Measurements from ENCODE around the gene FBXW9.
"Not testable (repeated sequence)": the region's sequence is repeated elsewhere in the genome, so short reads cannot be mapped to it uniquely, and the experiment has no call there.

Gene FBXW9

GRCh38 chr19:12713304-12713703, 16.9 kb upstream of the FBXW9 start:
- DNase-seq = not testable (repeated sequence)

GRCh38 chr19:12712077-12712476, 15.6 kb upstream of the FBXW9 start:
- DNase-seq = not testable (repeated sequence)

DNA sequence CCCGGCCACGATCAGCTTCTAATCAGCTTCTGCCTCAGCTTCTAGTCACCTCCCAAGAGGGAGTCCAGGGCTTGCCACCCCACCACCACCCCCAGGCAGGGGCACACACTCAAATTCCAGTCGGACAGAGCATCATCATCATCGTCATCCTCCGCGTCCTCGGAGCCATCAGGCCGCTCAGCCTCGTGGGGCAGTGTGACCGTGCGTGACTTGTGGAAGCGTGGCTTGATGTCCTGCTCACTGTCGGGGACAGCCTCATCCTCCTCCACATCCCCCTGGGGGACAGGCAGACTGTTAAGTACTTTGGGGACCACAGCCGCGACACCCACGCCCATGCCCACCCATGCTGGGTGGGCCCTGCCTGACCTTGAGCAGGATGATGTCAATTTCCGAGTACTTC, 14.8 kb upstream of the FBXW9 start:
- no peak for DNase-seq

DNA sequence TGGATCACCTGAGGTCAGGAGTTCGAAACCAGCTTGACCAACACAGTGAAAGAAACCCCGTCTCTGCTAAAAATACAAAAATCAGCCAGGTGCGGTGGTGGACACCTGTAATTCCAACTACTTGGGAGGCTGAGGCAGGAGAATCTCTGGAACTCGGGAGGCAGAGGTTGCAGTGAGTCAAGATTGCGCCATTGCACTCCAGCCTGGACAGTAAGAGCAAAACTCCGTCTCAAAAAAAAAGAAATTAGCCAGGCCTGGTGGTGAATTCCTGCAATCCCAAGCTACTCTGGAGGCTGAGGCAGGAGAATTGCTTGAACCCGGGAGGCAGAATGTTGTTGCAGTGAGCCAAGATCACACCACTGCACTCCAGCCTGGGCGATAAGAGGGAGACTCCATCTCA, 12.2 kb upstream of the FBXW9 start:
- DNase-seq = no peak

DNA sequence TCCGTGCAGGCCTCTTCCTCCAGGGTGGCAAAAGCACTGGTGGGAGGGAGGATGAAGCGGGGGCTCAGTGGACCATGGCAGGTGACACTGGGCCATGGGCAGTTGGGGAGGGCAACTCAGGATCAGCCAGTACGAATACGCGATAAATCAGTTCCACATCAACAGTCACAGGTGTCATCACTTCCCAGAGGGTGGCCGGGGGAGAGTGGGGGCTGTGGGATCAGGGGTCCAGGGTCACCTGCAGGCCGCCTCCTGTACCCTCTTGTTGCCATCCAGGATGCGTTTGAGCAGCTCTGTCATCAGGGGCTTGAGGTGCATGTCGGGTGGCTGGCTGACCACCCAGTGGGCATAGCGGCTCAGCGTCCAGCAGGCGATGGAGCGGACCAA, 9.9 kb upstream of the FBXW9 start:
- DNase-seq = no peak

DNA sequence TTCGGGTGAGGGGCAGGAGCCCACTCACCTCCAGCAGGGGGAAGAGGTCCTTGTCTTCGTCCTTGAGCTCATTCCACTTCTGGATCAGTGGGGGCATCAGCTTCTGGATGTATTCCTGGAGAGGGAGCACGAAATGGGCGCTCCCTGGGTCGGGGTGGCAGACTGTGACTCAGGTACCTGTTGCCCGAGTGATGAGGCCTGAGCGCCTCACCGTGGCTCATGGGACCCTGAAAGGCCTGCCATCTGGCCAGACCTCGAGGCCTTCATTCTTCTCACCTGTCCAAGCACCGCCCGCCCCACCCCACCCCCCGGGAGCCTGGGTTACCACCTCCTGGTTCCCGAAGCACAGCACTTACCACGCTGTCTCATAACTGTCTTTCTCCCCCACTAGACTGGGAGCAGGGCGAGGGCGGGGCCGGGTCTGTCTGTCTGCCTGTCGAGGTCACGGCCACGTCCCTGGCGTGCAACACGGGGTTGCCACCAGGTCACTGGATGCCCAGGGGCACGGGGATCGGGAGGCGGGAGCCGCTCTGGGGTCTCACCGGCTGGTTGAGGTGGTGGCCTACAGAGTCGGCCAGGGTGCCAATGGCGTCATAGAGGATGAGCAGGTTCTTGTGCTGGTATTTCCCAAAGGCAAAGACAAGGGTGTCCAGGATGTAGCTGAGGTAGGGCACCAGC, 9.4 kb upstream of the FBXW9 start:
- no peak for DNase-seq

DNA sequence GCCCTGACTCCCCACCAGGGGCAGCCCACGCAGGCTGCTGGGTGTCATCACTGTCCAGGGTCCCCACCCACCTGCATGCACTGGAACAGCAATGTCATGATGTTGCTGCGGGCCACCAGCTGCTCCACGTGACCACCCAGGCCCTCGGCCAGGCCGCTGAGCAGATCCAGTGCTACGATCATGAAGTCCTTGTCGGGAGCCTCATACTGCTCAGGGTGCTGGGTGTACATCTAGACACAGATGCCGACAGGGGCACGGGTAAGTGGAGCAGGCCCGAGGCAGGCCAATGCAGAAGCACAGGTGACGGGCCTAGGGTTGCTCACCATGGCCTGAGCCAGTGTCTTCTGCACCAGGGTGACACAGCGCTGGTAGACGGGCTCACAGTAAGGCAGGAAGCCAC, 8.7 kb upstream of the FBXW9 start:
- no peak for DNase-seq

GRCh38 chr19:12703046-12703445, 6.6 kb upstream of the FBXW9 start:
- peak; percentile 11 for DNase-seq

DNA sequence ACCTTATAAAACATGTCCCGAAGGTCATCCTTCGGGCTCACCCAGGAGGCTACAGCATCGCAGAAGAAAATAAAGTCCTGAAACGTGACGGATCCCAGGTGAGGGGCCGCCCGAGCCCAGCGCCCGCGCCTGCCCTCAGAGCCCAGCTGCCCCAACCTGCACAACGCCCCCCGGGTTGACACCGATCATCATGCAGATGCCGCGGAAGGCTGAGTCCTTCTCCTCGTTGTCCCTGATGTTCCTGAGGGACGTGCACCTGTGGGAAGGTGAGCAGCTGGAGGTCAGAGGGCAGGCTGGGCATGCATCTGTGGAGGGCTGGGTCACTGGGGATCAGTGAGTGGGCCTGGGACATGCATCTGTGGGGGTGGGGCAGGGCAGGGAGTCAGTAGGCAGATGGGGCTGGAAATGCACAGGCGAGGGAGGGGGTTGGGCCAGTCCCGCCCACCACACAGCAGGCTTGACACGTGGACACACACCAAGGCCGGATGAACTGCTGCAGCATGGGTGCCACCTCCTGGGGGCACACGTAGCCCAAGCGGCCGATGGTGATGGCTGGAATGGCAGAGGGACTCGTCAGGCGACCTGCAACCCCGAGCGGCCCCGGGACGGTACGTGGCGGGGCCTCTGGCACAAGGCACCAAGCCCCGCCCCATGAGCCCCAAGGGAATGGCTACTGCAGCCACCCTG, 5.3 kb upstream of the FBXW9 start:
- DNase-seq = no peak

GRCh38 chr19:12698138-12698537, 1.7 kb upstream of the FBXW9 start:
- no peak for DNase-seq

DNA sequence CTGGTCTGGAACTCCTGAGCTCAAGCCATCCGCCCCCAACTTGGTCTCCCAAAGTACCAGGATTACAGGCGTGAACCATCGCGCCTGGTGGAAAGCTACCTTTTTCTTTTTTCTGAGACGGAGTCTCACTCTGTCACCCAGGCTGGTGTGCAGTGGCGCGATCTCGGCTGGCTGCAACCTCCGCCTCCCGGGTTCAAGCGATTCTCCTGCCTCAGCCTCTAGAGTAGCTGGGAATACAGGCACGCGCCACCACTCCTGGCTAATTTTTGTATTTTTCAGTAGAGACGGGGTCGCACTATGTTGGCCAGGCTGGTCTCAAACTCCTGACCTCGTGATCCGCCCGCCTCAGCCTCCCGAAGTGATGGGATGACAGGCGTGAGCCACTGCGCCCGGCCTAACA, 994 bp upstream of the FBXW9 start:
- not testable (repeated sequence) for DNase-seq

DNA sequence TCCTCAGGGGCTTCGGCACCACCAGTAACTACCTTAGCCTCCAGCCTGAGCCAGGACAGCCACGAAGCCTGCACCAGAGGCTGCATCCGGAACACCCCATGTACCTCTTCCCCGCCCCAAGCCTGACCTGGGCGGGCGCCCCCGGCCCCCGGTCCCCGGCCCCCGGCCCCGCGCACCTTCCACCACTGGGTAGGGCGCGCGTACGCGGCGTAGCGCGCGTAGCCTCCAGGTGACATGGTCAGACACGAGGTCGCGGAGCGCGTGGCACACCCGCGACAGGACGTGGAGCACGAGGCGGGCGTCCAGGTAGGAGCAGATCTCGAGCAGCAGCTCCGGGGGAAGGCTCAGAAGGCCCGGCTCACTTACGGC, 450 bp downstream of the FBXW9 start:
- no peak for DNase-seq

- no peak for DNase-seq
Observed at GRCh38 chr19:12695514-12695913, 917 bp downstream of the FBXW9 start.

GRCh38 chr19:12695096-12695495, 1.3 kb downstream of the FBXW9 start:
- no peak for DNase-seq

- DNase-seq = no peak
Observed at GRCh38 chr19:12694641-12695040, 1.8 kb downstream of the FBXW9 start.

GRCh38 chr19:12692960-12693359, 3.5 kb downstream of the FBXW9 start:
- DNase-seq = no peak

GRCh38 chr19:12689581-12690216, 6.7 kb downstream of the FBXW9 start:
- no peak for DNase-seq

DNA sequence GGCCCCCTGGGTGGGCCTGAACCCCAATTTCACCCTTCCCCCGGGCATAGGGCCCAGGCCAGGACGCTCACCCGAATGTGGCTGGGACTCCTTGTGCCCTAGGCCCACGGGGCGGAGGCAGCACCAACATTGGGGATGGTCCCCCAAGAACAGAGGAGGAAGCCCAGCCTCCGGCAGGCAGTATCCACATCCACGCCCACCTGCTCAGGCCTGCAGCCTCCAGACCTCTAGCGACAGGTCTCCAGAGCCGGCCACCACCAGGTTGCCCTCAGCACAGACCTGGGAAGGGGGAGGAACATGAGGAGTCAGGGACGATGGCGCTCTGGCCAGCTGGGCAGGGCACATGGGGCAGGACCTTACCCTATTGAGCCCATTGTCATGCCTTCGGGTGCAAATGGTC, 7.4 kb downstream of the FBXW9 start:
- DNase-seq = no peak

DNA sequence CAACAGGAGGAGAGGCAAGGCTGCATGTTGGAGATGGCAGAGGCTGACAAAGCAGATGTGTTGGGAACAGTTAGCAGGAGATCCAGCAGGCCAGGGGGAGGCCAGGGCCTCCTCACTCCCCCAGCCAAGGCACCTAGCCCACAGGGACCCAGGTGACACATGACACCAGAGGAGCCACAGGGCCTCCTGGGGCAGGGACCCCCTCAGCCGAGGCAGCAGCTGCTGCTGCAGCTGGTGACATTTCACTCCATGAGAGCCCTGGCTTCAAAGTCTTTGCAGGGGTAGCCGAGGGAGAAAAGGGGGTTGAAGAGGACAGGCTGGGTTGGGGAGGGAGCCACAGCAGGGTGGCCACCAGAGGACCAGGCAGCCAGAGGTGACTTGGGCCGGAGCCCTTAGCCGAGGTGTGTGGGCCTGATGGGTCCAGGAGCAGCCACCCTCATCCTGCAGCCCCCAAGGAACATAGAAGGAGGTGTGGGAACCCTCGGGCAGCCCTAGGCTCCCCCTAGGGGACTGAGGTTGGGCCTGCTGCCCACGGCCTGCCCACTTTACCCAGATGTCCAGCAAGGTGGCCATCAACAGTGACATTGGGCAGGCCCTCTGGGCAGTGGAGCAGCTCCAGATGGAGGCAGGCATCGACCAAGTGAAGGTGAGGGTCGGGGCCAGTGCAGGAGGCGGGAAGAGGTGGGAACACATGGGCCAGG, 8.8 kb downstream of the FBXW9 start, which contains the start of gene GNG14:
TSS of gene GNG14 (plus strand) at position 503 of the 701 bp plus-strand sequence. CDS start at position 554, 51 bp downstream.
- no peak for DNase-seq

DNA sequence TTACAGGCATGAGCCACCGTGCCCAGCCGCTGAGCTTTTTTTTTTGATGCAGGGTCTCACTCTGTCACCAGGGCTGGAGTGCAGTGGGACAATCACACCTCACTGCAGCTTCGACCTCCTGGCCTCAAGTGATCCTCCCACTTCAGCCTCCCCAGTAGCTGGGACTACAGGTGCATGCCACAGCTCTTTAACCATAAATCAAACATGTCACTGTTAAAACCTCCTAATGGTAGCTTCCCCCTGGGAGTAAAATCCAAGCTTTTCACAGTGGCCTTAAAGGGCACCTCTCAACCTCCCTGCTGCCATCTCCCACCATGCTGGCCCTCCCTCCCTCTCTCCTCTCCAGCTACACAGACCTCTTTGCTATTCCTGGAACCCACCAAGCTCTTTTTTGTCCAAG, 10.6 kb downstream of the FBXW9 start:
- DNase-seq = no peak

DNA sequence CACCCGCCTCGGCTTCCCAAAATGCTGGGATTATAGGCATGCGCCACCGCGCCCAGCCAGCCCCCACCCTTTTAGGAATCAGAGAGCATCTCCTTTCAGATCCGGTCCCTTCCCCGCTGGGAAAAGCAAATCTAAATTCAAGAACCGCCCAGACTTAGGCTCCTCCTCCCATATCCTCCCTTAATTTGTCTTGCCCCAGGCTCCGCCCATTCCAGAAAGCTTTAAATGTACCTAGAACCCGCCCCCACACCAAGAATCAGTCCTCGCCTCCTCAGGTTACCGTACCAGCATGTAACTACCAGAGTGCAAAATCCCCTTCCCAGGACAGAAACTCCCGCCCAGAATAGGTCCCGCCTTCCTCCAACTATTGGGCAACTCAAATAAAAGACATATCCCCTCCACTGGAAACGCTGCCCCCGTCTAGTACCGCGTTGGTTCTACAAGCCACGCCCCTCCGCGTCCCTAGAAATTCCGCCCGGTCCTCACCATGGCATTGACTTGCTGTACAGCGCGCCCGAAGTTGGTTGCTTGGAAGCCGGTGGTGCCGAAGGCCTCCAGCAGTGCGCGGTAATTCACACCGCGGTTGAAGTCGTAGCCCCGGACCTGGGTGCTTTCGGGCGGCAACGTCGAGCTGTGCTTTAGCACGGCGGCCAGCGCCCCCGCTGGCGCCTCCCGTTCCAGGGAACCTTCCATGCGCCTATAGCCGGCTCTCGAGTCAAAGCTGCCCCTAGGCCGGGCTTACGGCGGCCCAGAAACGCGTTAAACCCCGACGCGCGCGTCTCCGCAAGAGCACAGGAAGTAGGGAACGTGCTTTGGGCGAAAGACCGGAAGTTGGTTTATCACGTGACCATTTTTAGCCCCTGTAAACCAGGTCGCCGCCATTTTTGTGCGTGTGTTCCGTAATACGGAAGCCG, 15.1 kb downstream of the FBXW9 start, which contains the start of gene DHPS:
TSS of gene DHPS (minus strand) at position 807 of the 914 bp plus-strand sequence. CDS start at position 693, 114 bp downstream.
- DNase-seq = peak; percentile 97

DNA sequence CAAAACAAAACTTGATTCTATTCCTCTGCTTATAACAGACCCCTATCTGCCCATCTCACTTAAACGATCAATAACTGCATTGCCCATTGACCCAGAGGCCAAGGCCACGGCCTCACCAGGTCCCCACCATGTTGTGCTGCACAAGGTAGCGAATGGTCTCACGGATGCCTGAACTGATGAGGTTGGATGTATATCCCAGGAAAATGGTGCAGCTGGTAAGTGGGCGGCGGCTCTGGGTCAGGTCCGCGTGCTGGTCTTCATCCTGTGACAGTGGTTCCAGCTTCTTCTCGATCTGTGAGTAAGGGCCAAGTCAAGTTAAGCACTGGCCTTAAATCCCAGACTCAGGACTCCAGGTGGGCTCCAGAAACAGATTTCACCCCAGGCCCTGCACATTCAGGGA, 16.4 kb downstream of the FBXW9 start:
- DNase-seq = no peak
